Breast epithelium (tissue), 4 donors: Measurements from ENCODE around the gene IL20. TPM values are rescaled to one million over a fixed set of nuclear protein-coding genes. Genes with fewer than 3 reads are reported as not detected.

Source experiments
- DNase-seq, 2 donors: peaks; one replicate each; pipeline ENCODE4 v3.0.0-alpha.2; 2019; ENCODE audit warnings: low spot score in 2 of 2
- H3K27ac ChIP-seq, 2 donors: fragments of 200-600 bp; sonication (generic) in 1 of 2; one replicate each; pipeline ENCODE4 v1.5.1; 2016 to 2019; ENCODE audit warnings: mild to moderate bottlenecking in 1 of 2
- H3K27me3 ChIP-seq, 2 donors: fragments of 200-600 bp; sonication (generic) in 1 of 2; one replicate each; pipeline versions ENCODE4 v1.5.1 to v1.6.0; 2017 to 2019; ENCODE audit warnings: control low read depth in 1 of 2, mild to moderate bottlenecking in 1 of 2
- H3K36me3 ChIP-seq: fragments of 200-600 bp; one replicate; pipeline ENCODE4 v1.5.1; 2019
- H3K4me1 ChIP-seq, 2 donors: fragments of 200-600 bp; sonication (generic); one replicate each; pipeline ENCODE4 v1.5.1; 2016 to 2019; ENCODE audit warnings: control low read depth in 1 of 2
- H3K4me3 ChIP-seq, 3 donors: fragments of 200-600 bp; sonication (generic); 1 replicate in 2 of 3; 2 replicates in 1 of 3; pipeline ENCODE4 v1.5.1; 2016 to 2019; ENCODE audit warnings: mild to moderate bottlenecking in 3 of 3, moderate library complexity in 2 of 3
- H3K9me3 ChIP-seq, 2 donors: fragments of 200-600 bp; sonication (generic) in 1 of 2; one replicate each; pipeline ENCODE4 v1.5.1; 2016 to 2019; ENCODE audit warnings: control low read depth in 1 of 2
- CTCF ChIP-seq, 3 donors: fragments of 450-650 bp; IDR thresholded peaks; one replicate each; pipeline ENCODE4 v1.5.1; 2016 to 2017; ENCODE audit warnings: antibody characterized with exemption in 3 of 3, mild to moderate bottlenecking in 3 of 3, moderate library complexity in 3 of 3
- POLR2A ChIP-seq: fragments of 450-650 bp; IDR thresholded peaks from one replicate; pipeline ENCODE4 v1.6.1; 2016; ENCODE audit warnings: antibody characterized with exemption, mild to moderate bottlenecking, moderate library complexity
- POLR2AphosphoS5 ChIP-seq, 3 donors: sonication (generic); formaldehyde crosslinking; IDR thresholded peaks; one replicate each; pipeline ENCODE4 v1.6.1; 2017; ENCODE audit warnings: antibody characterized with exemption in 3 of 3
- intact Hi-C: fragments of 100-400 bp; cut with DNase I; formaldehyde crosslinking; loops from one replicate; pipeline ENCODE4 v1.15.1; 2023; ENCODE audit warnings: low total_unique reads
- total RNA-seq, 3 donors: library from RNA; depleted of rRNA; stranded (reverse); fragments of >200 nt; gene quantifications; one replicate each; pipeline ENCODE4 v1.1.0, GENCODE V29; 2016

IL20 gene
- total RNA-seq, 3 donors from 2014 or later: 1.5 TPM; not detected in 2

GRCh38 chr1:206826394-206826793 is 39.0 kb upstream of the IL20 start:
- H3K9me3 ChIP-seq: no peaks in the 10 kb centered on the region
- no peaks in the 10 kb centered on the region for H3K27me3 ChIP-seq
- intact Hi-C loops: no loop called here
- H3K36me3 ChIP-seq: no peaks in the 10 kb centered on the region
- H3K4me3 ChIP-seq: no peak overlapping the region
- no peak overlapping the region for H3K27ac ChIP-seq
- DNase-seq: no peak
- no peak for TF ChIP-seq POLR2A
- no peak for TF ChIP-seq CTCF (IDR thresholded peaks at IDR 0.05)
- no peak for TF ChIP-seq POLR2AphosphoS5 (IDR thresholded peaks at IDR 0.05)
- no peaks in the 10 kb centered on the region for H3K4me1 ChIP-seq

GRCh38 chr1:206828061-206828460 is 37.4 kb upstream of the IL20 start:
- Histone ChIP-seq H3K9me3 (no peaks in the 10 kb centered on the region), H3K27ac (no peak overlapping the region), H3K36me3 (no peaks in the 10 kb centered on the region), H3K27me3 (no peaks in the 10 kb centered on the region), H3K4me3 (no peak overlapping the region), H3K4me1 (no peaks in the 10 kb centered on the region)
- intact Hi-C loops: no loop called here
- TF ChIP-seq POLR2AphosphoS5 (IDR thresholded peaks at IDR 0.05) (no peak), POLR2A (no peak), CTCF (IDR thresholded peaks at IDR 0.05) (no peak)
- no peak for DNase-seq

- H3K36me3 ChIP-seq: no peaks in the 10 kb centered on the region
- H3K9me3 ChIP-seq: no peaks in the 10 kb centered on the region
- TF ChIP-seq CTCF (IDR thresholded peaks at IDR 0.05) (no peak), POLR2A (no peak), POLR2AphosphoS5 (IDR thresholded peaks at IDR 0.05) (no peak)
- intact Hi-C loops: no loop called here
- H3K27ac ChIP-seq: no peak overlapping the region
- no peaks in the 10 kb centered on the region for H3K27me3 ChIP-seq
- no peak for DNase-seq
- H3K4me1 ChIP-seq: no peaks in the 10 kb centered on the region
- no peak overlapping the region for H3K4me3 ChIP-seq
Observed at GRCh38 chr1:206828765-206829164, 36.7 kb upstream of the IL20 start.

GRCh38 chr1:206829282-206829681 is 36.1 kb upstream of the IL20 start:
- Histone ChIP-seq H3K4me3 (no peak overlapping the region), H3K9me3 (no peaks in the 10 kb centered on the region), H3K27me3 (no peaks in the 10 kb centered on the region), H3K4me1 (no peaks in the 10 kb centered on the region), H3K27ac (no peak overlapping the region), H3K36me3 (no peaks in the 10 kb centered on the region)
- no peak for DNase-seq
- TF ChIP-seq POLR2AphosphoS5 (IDR thresholded peaks at IDR 0.05) (no peak), CTCF (IDR thresholded peaks at IDR 0.05) (no peak), POLR2A (no peak)
- intact Hi-C loops: no loop called here

- H3K9me3 ChIP-seq: no peaks in the 10 kb centered on the region
- no peak for DNase-seq
- no peak overlapping the region for H3K27ac ChIP-seq
- H3K4me1 ChIP-seq: no peaks in the 10 kb centered on the region
- H3K36me3 ChIP-seq: no peaks in the 10 kb centered on the region
- no peaks in the 10 kb centered on the region for H3K27me3 ChIP-seq
- intact Hi-C loops: no loop called here
- TF ChIP-seq POLR2AphosphoS5 (IDR thresholded peaks at IDR 0.05): no peak
- TF ChIP-seq CTCF (IDR thresholded peaks at IDR 0.05): no peak
- TF ChIP-seq POLR2A: no peak
- H3K4me3 ChIP-seq: no peak overlapping the region
Observed at GRCh38 chr1:206829875-206830274, 35.5 kb upstream of the IL20 start.
